Measurements from ENCODE around the gene ELP4. TPM values are rescaled to one million over a fixed set of nuclear protein-coding genes. Genes with fewer than 3 reads are reported as not detected.

Gene ELP4
- total RNA-seq, 1 donor from 2014 or later = 16.6 TPM

DNA sequence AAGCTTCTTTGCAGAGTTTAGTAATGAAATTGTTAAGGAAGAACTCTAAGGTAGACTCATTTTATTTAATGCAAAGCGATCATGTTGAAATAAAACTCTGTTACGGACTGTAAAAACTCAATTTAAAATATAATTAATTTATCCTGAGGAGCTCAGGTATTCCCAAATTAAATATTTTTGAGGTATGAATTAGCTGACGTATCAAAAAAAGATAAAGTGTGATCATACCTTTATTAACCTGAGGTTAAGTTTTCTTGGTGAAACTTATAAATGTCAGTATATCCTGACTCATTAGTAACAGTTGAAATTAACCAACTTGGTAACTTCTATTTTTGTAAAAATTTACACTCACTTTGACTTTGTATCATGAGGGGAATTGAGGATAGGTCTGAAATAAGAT lies 171.2 kb downstream of the ELP4 start:
- no peaks in the 10 kb centered on the region for H3K27me3 ChIP-seq

DNA sequence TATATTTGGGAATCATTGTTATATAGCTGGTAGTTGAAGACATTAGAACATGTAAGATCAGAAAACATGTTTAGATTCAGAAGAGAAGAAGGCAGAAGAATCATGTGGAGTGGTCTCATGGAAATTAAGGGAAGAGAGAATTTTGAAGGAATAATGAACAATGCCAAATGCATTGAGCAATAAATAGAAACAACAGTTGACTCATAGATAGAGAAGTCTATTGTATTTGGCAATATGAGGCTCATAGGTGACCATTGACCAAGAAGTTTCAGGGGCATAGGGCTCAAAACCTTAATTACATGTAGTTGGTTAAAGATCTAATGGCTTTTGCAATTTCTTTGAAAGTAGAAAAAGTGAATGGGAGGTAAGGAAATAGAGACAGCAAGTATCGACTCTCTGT lies 177.7 kb downstream of the ELP4 start:
- no peak overlapping the region for H3K27ac ChIP-seq
- H3K27me3 ChIP-seq = no peaks in the 10 kb centered on the region
- H3K9me3 ChIP-seq = no peaks in the 10 kb centered on the region
- H3K4me3 ChIP-seq = no peak overlapping the region
- H3K36me3 ChIP-seq = no peaks in the 10 kb centered on the region
- TF ChIP-seq, protein P1, sequence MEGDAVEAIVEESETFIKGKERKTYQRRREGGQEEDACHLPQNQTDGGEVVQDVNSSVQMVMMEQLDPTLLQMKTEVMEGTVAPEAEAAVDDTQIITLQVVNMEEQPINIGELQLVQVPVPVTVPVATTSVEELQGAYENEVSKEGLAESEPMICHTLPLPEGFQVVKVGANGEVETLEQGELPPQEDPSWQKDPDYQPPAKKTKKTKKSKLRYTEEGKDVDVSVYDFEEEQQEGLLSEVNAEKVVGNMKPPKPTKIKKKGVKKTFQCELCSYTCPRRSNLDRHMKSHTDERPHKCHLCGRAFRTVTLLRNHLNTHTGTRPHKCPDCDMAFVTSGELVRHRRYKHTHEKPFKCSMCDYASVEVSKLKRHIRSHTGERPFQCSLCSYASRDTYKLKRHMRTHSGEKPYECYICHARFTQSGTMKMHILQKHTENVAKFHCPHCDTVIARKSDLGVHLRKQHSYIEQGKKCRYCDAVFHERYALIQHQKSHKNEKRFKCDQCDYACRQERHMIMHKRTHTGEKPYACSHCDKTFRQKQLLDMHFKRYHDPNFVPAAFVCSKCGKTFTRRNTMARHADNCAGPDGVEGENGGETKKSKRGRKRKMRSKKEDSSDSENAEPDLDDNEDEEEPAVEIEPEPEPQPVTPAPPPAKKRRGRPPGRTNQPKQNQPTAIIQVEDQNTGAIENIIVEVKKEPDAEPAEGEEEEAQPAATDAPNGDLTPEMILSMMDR (IDR thresholded peaks at IDR 0.05) = no peak
- DNase-seq (no peak), ATAC-seq (no peak)
- intact Hi-C loops (cut with DNase I) = no loop called here
- H3K4me1 ChIP-seq = no peaks in the 10 kb centered on the region

More for the DNA sequence above, 171.2 kb downstream of the ELP4 start:
- intact Hi-C loops (cut with DNase I) = no loop called here
- Histone ChIP-seq H3K4me3 (no peak overlapping the region), H3K27ac (no peak overlapping the region), H3K9me3 (no peaks in the 10 kb centered on the region), H3K4me1 (no peaks in the 10 kb centered on the region), H3K36me3 (no peaks in the 10 kb centered on the region)
- TF ChIP-seq, protein P1 (IDR thresholded peaks at IDR 0.05) = no peak
- DNase-seq (no peak), ATAC-seq (no peak)

DNA sequence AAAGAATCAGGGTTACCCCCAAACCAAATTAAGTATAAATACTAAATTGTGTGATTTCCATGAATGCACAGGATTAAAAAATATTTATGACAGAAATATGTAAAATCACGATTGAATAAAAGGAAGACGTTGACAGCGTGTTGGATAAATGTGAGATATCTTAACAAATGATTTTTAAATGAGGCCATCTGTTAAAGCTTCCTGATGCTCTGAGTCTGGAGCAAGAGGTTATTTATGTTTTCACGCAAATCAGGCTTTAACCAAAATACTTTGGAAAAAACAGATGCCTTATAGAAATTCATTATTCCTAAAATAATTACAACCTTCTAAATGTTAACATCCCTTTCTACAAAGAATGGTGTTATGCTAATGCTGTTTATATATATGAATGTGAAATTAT lies 178.3 kb downstream of the ELP4 start:
- TF ChIP-seq, protein P1 (IDR thresholded peaks at IDR 0.05) = no peak
- intact Hi-C loops (cut with DNase I) = no loop called here
- Histone ChIP-seq H3K4me1 (no peaks in the 10 kb centered on the region), H3K27ac (no peak overlapping the region), H3K4me3 (no peak overlapping the region), H3K27me3 (no peaks in the 10 kb centered on the region), H3K9me3 (no peaks in the 10 kb centered on the region), H3K36me3 (no peaks in the 10 kb centered on the region)
- no peak for DNase-seq
- ATAC-seq = no peak

DNA sequence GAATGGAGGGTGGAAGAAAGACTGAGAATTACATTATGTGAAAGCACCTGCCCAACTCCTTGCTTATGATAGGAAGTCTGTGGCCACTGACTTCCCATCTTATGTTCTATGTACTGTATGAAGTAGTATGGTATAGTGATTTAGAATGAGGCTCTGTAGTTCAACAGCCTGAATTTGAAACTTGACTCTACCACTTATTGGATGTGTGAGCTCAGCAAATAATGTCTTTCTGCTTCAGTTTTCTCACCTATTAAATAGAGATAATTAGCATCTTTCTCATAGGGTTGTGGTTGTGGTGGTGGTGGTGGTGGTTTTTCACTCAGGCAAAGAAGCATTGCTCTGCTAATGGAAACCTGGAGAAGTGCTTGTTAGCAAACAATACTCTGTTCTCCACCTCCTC lies 180.0 kb downstream of the ELP4 start:
- intact Hi-C loops (cut with DNase I) = no loop called here
- H3K27ac ChIP-seq = no peak overlapping the region

DNA sequence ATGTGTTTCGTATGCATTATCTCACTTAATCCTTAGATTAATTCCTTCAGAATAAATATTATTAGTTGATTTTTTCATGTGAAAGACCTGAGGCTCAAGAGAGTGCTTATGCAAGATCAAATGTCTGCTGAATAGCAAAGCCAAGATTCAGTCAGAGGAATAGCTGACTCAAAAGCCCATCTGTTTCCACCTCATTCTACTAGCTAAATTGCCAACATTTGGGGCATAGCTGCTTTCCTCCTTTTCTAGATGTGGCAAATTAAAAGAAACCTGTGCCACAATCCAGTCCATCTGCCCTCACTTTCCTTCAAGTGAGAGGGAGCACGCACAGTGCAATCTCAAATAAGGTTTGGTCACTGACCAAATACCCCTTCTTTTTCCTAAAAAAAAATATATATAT lies 180.5 kb downstream of the ELP4 start:
- Histone ChIP-seq H3K36me3 (no peaks in the 10 kb centered on the region), H3K4me1 (no peaks in the 10 kb centered on the region), H3K27me3 (no peaks in the 10 kb centered on the region), H3K4me3 (no peak overlapping the region), H3K27ac (no peak overlapping the region), H3K9me3 (no peaks in the 10 kb centered on the region)
- ATAC-seq = no peak
- intact Hi-C loops (cut with DNase I) = no loop called here
- DNase-seq = no peak
- TF ChIP-seq, protein P1 (IDR thresholded peaks at IDR 0.05) = no peak

More for the DNA sequence above, 180.0 kb downstream of the ELP4 start:
- Histone ChIP-seq H3K4me3 (no peak overlapping the region), H3K4me1 (no peaks in the 10 kb centered on the region), H3K27me3 (no peaks in the 10 kb centered on the region), H3K36me3 (no peaks in the 10 kb centered on the region), H3K9me3 (no peaks in the 10 kb centered on the region)
- ATAC-seq = no peak
- no peak for DNase-seq
- TF ChIP-seq, protein P1 (IDR thresholded peaks at IDR 0.05) = no peak

DNA sequence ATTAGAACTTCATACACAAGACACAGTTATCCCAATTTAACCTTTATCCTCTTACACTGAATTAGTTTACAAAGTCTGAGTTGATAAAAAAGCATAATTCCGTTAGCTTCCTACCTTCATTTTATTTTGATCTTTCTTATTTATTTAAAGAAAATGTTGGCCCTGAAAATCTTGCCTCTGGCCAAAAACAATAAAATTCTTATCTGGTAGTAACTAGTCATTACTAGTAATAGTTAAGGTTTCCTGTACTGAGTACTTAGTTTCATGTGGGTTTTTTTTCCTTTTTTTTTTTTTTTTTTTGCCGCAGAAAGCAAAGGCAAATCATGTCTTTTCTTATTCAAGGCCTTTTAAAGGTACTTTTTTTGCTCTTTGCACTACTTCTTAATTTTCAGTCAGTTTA lies 180.9 kb downstream of the ELP4 start:
- Histone ChIP-seq H3K27me3 (no peaks in the 10 kb centered on the region), H3K27ac (no peak overlapping the region), H3K9me3 (no peaks in the 10 kb centered on the region), H3K36me3 (no peaks in the 10 kb centered on the region), H3K4me3 (no peak overlapping the region), H3K4me1 (no peaks in the 10 kb centered on the region)
- DNase-seq = no peak
- TF ChIP-seq, protein P1 (IDR thresholded peaks at IDR 0.05) = no peak
- ATAC-seq = no peak
- intact Hi-C loops (cut with DNase I) = no loop called here
